ENCODE measurements around the gene SERPINC1.

- TF ChIP-seq CTCF (IDR thresholded peaks at IDR 0.05) (no peak), POLR2A (IDR thresholded peaks at IDR 0.05; ENCODE audit: low read depth) (no peak), EP300 (IDR thresholded peaks at IDR 0.05) (no peak), POLR2AphosphoS5 (IDR thresholded peaks at IDR 0.05) (no peak)
Observed at GRCh38 chr1:173889885-173890284, 27.2 kb downstream of the SERPINC1 start.
